SKM-1 treated with dmso at 0.1 percent for 144 hours (cell line): ENCODE measurements around the gene RRP15.
A peak's percentile ranks its signal among the peaks of the same experiment; 100 is the strongest.

ENCODE experiments used
- DNase-seq: peaks from one replicate; lab custom pipeline; 2025; ENCODE audit not compliant: unreplicated experiment; lab: John Stamatoyannopoulos, UW

The RRP15 gene

GRCh38 chr1:218339267-218339831 is 54.3 kb downstream of the RRP15 start:
- DNase-seq: peak; percentile 71

- no peak for DNase-seq
Observed at GRCh38 chr1:218341325-218341724, 56.2 kb downstream of the RRP15 start.

GRCh38 chr1:218342091-218342490 is 57.0 kb downstream of the RRP15 start:
- no peak for DNase-seq

- peak; percentile 74 for DNase-seq
Observed at GRCh38 chr1:218344814-218345672, 60.0 kb downstream of the RRP15 start, which contains the start of gene TGFB2. TGFB2 (plus strand) TSS chr1:218345336; CDS start chr1:218346702, 1,366 bp downstream.

- DNase-seq: peak; percentile 63
Observed at GRCh38 chr1:218345673-218346390, 60.7 kb downstream of the RRP15 start.

GRCh38 chr1:218346391-218347204 is 61.5 kb downstream of the RRP15 start:
- no peak for DNase-seq

DNA sequence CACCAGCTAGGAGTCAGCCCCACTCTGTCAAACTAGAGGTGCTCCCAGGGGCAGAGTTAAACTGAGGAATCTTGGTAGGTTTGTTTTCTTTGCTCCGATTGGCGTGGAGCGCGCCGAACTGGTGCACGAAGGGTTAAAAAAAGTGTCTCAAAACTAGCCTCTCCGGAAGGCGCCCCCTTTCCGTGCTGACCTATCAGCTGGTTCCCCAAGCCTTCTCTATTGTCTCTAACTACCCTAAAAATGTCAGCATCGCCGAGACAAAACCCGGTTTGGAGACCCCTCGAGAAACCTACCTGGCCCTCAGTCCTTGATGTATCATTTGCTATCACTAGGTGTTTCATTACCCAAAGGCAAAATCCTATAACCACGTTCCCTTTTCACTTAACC is 62.2 kb downstream of the RRP15 start:
- DNase-seq: peak; percentile 22

GRCh38 chr1:218347723-218348627 is 62.9 kb downstream of the RRP15 start:
- no peak for DNase-seq

DNA sequence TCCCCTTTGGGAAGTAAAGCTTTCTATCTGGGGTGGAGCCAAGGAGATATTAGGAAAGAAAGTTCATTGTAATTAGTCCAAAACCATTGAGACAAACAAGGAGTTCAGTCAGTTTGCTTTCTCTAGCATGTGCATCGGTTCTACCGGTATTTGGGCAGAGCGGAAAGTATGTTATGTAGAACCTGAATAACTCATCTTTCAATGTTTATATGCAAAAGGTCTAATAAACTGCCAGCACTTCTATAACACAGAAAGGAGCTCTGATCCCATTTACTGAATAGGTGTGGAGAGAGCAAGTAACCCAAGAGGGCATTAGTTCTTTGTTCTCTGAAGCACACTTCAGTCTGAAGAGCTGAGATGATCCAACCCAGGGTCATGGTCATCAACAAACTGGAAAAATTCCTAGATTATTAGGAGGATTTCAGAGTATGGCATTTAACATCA is 63.6 kb downstream of the RRP15 start:
- no peak for DNase-seq

DNA sequence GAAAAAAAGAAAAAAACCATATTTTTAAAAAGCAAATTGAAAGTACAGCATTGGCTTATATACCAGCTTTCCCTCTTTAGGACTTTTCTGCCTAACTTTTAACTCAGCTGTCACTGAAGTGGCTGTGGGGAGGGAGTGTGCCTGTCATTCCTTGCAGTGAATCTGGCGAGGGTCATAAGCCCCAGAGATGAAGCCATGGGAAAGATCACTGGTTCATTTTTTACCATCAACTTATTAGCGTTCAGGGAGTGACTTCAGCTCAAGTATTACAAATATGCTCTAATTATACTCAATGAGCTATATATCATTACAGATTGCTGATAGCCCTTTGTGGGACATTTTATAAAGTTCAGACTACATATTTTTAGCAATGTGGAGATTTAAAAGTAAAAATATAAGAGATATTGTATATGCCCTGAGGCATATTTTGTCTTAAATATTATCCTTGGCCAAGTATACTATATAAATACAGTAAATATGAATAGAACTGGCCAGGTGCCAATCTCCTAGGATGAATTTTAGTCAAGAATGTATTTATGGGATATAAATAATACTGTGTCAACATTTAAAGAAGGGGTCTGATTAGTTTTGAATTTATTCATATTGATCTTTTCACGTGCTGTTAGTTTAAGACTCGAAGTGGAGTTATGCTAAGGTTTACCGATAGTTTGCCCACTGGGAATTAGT is 64.4 kb downstream of the RRP15 start:
- no peak for DNase-seq

DNA sequence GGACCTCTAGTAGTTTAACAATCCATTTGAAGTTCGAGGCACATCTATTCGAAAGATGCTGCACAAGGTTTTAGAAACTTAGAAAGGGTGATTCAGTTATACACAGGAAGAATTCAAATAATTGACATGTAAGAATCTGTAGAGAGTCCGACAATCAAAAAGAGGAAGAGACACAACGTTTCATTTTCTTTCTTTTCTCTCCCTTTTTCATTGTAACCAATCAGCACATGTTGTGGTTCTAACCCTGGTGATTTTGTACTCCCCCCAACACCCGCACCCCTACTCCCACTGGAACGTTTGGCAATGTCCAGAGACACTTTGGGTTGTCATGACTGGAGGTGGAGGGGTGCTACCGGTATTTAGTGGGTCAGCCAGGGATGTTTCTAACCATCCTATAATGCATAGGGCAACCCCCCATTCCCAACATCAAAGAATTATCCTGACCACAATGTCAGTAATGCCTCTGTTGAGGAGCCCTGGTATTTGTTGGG is 65.0 kb downstream of the RRP15 start:
- peak; percentile 22 for DNase-seq

- no peak for DNase-seq
Observed at GRCh38 chr1:218350801-218351266, 65.7 kb downstream of the RRP15 start.

DNA sequence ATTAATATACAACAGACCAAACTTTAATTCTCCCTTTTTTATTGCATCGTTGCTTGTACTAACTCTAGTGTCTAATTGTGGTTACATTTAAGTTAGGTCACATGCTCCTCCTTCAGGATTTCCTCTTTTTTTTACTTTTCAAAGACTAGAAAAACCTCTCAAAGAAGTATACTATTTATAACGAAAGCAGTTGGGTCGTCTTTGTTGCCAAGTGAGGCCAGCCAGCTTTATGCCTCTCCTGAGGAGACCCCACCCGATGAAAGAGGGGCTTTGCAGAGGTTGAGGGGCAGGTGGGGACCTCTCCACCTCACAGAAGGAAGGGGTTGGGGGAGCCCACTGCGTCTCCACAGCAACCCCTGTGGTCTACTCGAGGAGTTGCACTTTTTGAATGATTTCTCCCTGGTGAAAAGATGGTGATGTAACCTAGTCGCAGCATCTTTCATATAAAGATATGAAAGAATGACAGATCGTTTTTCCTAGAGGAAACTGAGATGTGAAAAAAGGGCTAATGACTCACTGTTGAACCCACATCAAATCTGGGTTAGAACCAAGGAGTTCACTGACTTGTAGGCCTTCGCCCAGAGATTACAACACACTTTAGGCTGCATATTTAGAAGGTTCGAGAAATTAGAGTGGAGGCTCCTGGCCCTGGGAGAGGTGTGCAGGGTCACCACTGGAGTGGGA is 66.4 kb downstream of the RRP15 start:
- peak; percentile 82 for DNase-seq

DNA sequence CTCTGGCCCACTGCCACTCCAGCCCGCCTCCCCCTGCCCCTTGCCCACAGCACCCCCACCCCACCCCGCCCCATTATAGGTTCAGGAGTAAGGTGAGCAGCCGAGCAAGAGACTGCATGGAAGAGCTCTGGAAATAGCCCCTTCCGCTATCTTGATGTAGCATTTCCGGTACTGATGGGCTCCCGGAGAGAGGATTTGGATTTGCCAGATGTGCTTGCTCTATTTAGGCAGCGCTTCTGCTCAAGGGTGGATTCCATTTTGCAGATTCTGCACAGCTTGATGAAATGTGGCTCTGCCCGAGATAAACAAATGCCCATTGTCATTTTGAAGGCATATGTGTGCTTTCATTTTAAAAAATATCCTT is 67.0 kb downstream of the RRP15 start:
- no peak for DNase-seq

DNA sequence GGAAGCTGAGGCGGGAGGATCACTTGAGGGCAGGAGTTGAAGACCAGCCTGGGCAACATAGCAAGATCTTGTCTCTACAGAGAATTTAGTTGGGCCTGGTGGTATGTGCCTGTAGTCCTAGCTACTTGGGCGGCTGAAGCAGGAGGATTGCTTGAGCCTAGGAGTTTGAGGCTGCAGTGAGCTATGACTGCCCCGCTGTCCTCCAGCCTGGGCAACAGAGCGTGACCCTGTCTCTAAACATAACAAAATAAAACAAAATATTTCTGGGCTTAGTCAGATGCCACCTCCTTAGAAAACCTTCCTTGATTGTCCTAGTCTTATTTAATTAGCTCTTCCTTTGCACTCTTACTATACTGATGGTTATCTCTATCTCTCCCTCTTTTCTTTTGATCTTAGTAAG is 68.6 kb downstream of the RRP15 start:
- no peak for DNase-seq

DNA sequence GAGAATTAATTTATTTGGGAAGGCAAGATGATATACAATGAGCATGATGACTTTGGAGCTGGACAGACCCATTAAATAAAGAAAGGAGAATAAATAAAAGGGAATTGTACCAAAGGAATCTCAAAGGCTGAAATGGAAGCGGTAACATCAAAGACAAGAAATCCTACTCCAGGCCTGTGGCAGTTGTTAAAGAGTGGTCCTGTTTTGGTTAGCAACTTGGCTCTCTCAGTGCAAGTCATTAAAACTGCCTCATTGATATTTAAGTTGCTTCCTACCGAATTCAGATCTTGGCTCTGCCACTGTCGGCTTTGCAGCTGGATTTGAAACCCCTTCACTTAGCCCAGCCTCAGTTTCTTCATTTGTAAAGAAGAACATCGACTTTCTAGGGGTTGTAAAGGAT is 70.2 kb downstream of the RRP15 start:
- DNase-seq: no peak

DNA sequence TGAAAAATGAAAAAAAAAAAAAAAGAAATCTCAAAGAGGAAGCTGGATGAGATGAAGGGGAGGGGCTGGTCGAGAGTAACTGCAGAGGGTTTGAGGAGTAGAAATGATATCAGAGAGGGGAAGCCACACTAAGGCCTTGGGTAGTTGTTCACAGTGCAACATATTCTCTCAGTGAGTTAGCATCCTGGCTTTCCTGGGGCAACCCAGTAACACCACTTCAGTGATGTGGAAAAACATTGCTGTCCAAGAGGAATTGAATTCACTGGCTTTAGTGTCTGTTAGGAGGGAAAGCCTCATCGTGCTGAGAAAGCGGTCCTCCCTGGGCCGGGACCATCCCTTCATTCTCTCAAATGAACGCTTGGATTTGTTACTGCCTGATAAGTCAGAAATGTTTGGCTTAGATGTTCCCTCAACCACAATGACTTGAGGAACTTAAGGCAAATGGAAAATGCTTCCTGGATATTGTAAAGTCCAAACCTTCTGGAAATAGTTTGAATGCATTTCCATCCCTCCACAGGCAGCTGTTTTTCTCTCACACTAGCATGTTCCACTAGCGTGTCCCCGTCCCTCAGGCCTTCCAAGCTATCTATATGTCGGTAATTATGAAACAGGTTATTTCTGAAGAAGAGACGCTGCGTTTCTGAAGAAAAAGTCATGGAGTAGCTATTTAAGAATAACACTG is 72.3 kb downstream of the RRP15 start:
- peak; percentile 56 for DNase-seq

DNA sequence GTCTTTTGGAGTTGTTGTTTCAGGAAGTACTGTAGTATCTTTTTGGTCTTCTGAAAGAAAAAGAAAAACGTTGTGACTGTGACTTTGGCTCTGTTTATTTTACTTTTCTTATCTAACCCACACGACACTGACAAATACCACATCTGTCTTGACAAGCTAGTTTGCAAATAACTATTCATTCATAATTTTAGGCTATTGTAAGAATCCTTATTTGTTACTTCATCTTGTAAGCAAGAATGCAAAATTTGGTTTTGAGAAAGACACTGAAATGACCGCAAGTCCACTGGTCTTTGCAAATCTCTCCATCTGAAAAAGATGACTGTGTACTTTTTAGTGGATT is 72.8 kb downstream of the RRP15 start:
- DNase-seq: no peak
